Smooth muscle cell (in vitro differentiated cells): Measurements from ENCODE around the gene DIO3. TPM values are rescaled to one million over a fixed set of nuclear protein-coding genes. Genes with fewer than 3 reads are reported as not detected.
"Not testable (repeated sequence)": the region's sequence is repeated elsewhere in the genome, so short reads cannot be mapped to it uniquely, and the experiment has no call there.

Experiments
- DNase-seq: peaks from one replicate; lab custom pipeline; 2025; ENCODE audit not compliant: unreplicated experiment; lab: John Stamatoyannopoulos, UW
- H2AFZ ChIP-seq: fragments of 200-600 bp; sonication (generic); 2 replicates; pipeline ENCODE4 v1.6.0; 2016; ENCODE audit warnings: antibody characterized with exemption, low read depth, mild to moderate bottlenecking
- H3F3A ChIP-seq: fragments of 200-600 bp; sonication (generic); 2 replicates; pipeline ENCODE4 v1.6.0; 2017; ENCODE audit warnings: antibody characterized with exemption, low read depth
- H3K27ac ChIP-seq: fragments of 200-600 bp; sonication (generic); 2 replicates; pipeline ENCODE4 v1.5.1; 2016; ENCODE audit warnings: low read depth, mild to moderate bottlenecking
- H3K27me3 ChIP-seq: fragments of 200-600 bp; sonication (generic); 2 replicates; pipeline ENCODE4 v1.6.1; 2016; ENCODE audit warnings: low read depth, mild to moderate bottlenecking
- H3K36me3 ChIP-seq: fragments of 200-600 bp; sonication (generic); 2 replicates; pipeline ENCODE4 v1.5.1; 2016; ENCODE audit warnings: low read depth
- H3K4me1 ChIP-seq: fragments of 200-600 bp; sonication (generic); 2 replicates; pipeline ENCODE4 v1.5.1; 2016; ENCODE audit warnings: low read depth
- H3K4me2 ChIP-seq: fragments of 200-600 bp; sonication (generic); 2 replicates; pipeline ENCODE4 v1.6.0; 2016; ENCODE audit warnings: mild to moderate bottlenecking
- H3K4me3 ChIP-seq: fragments of 200-600 bp; sonication (generic); 2 replicates; pipeline ENCODE4 v1.5.1; 2016; ENCODE audit warnings: mild to moderate bottlenecking
- H3K79me2 ChIP-seq: fragments of 200-600 bp; sonication (generic); 2 replicates; pipeline ENCODE4 v1.6.0; 2016; ENCODE audit warnings: low read depth, mild to moderate bottlenecking
- H3K9ac ChIP-seq: fragments of 200-600 bp; sonication (generic); 2 replicates; pipeline ENCODE4 v1.6.0; 2016; ENCODE audit warnings: low read depth
- H3K9me3 ChIP-seq: fragments of 200-600 bp; sonication (generic); replicated peaks from 2 replicates; pipeline ENCODE4 v1.5.1; 2016; ENCODE audit warnings: low read depth
- H4K20me1 ChIP-seq: fragments of 200-600 bp; sonication (generic); 2 replicates; pipeline ENCODE4 v1.6.0; 2016; ENCODE audit warnings: low read depth
- CTCF ChIP-seq: fragments of 200-600 bp; sonication (generic); IDR thresholded peaks from 2 replicates; pipeline ENCODE4 v1.5.1; 2017; ENCODE audit warnings: borderline replicate concordance, mild to moderate bottlenecking, antibody characterized with exemption; ENCODE audit not compliant: insufficient read depth, poor library complexity, severe bottlenecking
- WGBS: methylation state at CpG from one replicate; pipeline ENCODE4 v1.1.7; 2016; ENCODE audit warnings: low lambda C conversion rate; 5-methylcytosine and 5-hydroxymethylcytosine counted together
- polyA plus RNA-seq: library from polyadenylated mRNA; unstranded; fragments of >200 nt; fragmentation: Nextera tagmentation; extraction: Ambion mirVana; gene quantifications from 2 replicates; pipeline ENCODE4 v1.2.1, GENCODE V29; 2016
- total RNA-seq: library from RNA; depleted of rRNA; stranded (reverse); fragments of >200 nt; gene quantifications from 2 replicates; pipeline ENCODE4 v1.2.3, GENCODE V29; 2014

Gene DIO3
- total and polyA plus RNA-seq, 2 experiments from 2014 or later = 21.0 to 36.5 TPM

- no peaks in the 10 kb centered on the region for H3F3A ChIP-seq
- H3K9ac ChIP-seq = no peak overlapping the region
- H4K20me1 ChIP-seq = no peaks in the 10 kb centered on the region
- H3K4me1 ChIP-seq = no peaks in the 10 kb centered on the region
- no peak for DNase-seq
- no peaks in the 10 kb centered on the region for H3K27me3 ChIP-seq
- H3K4me2 ChIP-seq = no peak overlapping the region
- H3K9me3 ChIP-seq = no peaks in the 10 kb centered on the region
- TF ChIP-seq CTCF = no peak
- no peak overlapping the region for H3K4me3 ChIP-seq
- no peaks in the 10 kb centered on the region for H3K36me3 ChIP-seq
- no peak overlapping the region for H3K27ac ChIP-seq
- H2AFZ ChIP-seq = no peak overlapping the region
- no peaks in the 10 kb centered on the region for H3K79me2 ChIP-seq
- WGBS = 81% methylated on average over 14 of the region's 16 CpGs
These were observed 13.2 kb upstream of the DIO3 start for GRCh38 chr14:101547961-101548669.

DNA sequence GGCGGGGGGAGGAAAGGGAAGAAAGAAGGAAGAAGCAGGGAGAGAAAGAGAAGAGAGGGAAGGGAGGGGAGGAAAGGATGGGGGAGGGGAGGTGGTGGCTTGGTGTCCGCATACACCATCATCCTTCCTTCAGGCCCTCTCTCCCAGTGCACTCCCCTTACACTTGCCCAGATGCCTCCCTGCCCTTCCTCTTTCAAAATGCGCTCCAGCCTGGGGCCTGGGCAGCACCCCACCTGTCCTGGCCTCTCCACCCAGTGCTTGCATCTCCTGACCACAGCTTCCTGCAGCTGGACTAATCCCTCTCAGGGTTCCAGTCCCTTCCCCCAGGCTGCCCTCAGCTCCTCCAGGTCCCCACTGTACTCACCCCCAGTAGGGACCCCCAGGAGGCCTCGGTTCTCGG lies 12.6 kb upstream of the DIO3 start:
- no peak overlapping the region for H3K4me2 ChIP-seq
- H3F3A ChIP-seq = no peaks in the 10 kb centered on the region
- no peak overlapping the region for H2AFZ ChIP-seq
- H3K36me3 ChIP-seq = no peaks in the 10 kb centered on the region
- no peak overlapping the region for H3K9ac ChIP-seq
- no peak for TF ChIP-seq CTCF
- H4K20me1 ChIP-seq = no peaks in the 10 kb centered on the region
- H3K79me2 ChIP-seq = no peaks in the 10 kb centered on the region
- H3K4me3 ChIP-seq = no peak overlapping the region
- H3K27ac ChIP-seq = no peak overlapping the region
- H3K4me1 ChIP-seq = no peaks in the 10 kb centered on the region
- H3K27me3 ChIP-seq = no peaks in the 10 kb centered on the region
- H3K9me3 ChIP-seq = no peaks in the 10 kb centered on the region
- 79% methylated on average over 3 of the region's 5 CpGs for WGBS
- DNase-seq = no peak

GRCh38 chr14:101549154-101549553 lies 12.1 kb upstream of the DIO3 start:
- Histone ChIP-seq H3K4me1 (no peaks in the 10 kb centered on the region), H3K27ac (no peak overlapping the region), H3K9ac (no peak overlapping the region), H2AFZ (no peak overlapping the region), H3K4me2 (no peak overlapping the region), H3K4me3 (no peak overlapping the region), H3K9me3 (no peaks in the 10 kb centered on the region), H3K79me2 (no peaks in the 10 kb centered on the region), H4K20me1 (no peaks in the 10 kb centered on the region), H3K36me3 (no peaks in the 10 kb centered on the region), H3K27me3 (no peaks in the 10 kb centered on the region), H3F3A (no peaks in the 10 kb centered on the region)
- DNase-seq = no peak
- 91% methylated on average over 18 of the region's 18 CpGs for WGBS
- TF ChIP-seq CTCF = no peak

DNA sequence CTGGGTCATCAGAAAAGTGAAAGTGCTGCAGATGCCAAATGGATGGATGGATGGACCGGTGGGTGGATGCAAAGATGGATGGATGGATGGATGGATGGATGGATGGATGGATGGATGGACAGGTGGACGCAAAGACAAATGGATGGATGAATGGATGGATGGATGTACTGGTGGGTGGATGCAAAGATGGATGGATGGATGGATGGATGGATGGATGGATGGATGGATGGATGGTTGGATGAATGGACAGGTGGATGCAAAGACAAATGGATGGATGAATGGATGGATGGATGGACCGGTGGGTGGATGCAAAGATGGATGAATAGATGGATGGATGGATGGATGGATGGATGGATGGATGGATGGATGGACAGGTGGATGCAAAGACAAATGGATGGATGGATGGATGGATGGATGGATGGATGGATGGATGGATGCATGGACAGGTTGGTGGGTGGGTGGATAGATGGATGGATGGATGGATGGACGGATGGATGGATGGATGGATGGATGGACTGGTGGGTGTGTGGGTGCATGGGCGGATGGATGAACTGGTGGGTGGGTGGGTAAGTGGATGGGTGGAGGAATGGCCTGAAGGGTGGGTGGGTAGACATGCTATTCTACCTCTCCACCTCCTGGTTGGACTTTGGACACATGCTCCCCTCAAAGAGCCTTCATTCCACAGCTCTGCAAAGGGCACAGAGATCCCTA lies 10.9 kb upstream of the DIO3 start:
- H3F3A ChIP-seq, H3K27me3 ChIP-seq, H4K20me1 ChIP-seq, H3K27ac ChIP-seq, H3K36me3 ChIP-seq, H3K4me3 ChIP-seq, H3K4me1 ChIP-seq, H2AFZ ChIP-seq, DNase-seq, H3K9me3 ChIP-seq, H3K79me2 ChIP-seq, H3K4me2 ChIP-seq, H3K9ac ChIP-seq: not testable (repeated sequence)
- 96% methylated on average over 4 of the region's 5 CpGs for WGBS
